SK-N-SH (cell line): ENCODE results near the gene OR8D2. TPM values are rescaled to one million over a fixed set of nuclear protein-coding genes. Genes with fewer than 3 reads are reported as not detected.

Experiments used
- CTCF ChIA-PET: fragments of 300-600, 350-600 bp; formaldehyde crosslinking; extraction: SDS; loops from one replicate; lab custom pipeline; 2021; lab: Yijun Ruan, JAX
- POLR2A ChIA-PET: fragments of 350-600 bp; sonication (Branson Sonifier 250); formaldehyde crosslinking; extraction: SDS; loops from one replicate; lab custom pipeline; 2020; ENCODE audit warnings: antibody characterized with exemption, inconsistent platforms; lab: Yijun Ruan, JAX
- DNase-seq: peaks from one replicate; pipeline ENCODE4 v3.0.0; 2012
- H2AFZ ChIP-seq: fragments of 200-600 bp; sonication (generic); 2 replicates; pipeline ENCODE4 v1.8.1; 2016; ENCODE audit warnings: antibody characterized with exemption, mild to moderate bottlenecking, low read depth
- H3F3A ChIP-seq: fragments of 200-600 bp; sonication (generic); replicated peaks from 2 replicates; pipeline ENCODE3; 2016; ENCODE audit warnings: antibody characterized with exemption, mild to moderate bottlenecking; ENCODE audit not compliant: insufficient read depth
- H3K27ac ChIP-seq, 2 experiments: fragments of 200-500 bp in 1 of 2; fragments of 200-600 bp in 1 of 2; sonication (Bioruptor generic) in 1 of 2; sonication (generic), shearing (Covaris generic) in 1 of 2; 2 replicates each; pipeline versions ENCODE4 v1.5.1 to v1.6.1; 2014 to 2016; ENCODE audit warnings: low read depth in 2 of 2, inconsistent platforms in 1 of 2, low read length in 1 of 2, mild to moderate bottlenecking in 1 of 2, mixed read lengths in 1 of 2
- H3K27me3 ChIP-seq: fragments of 200-600 bp; sonication (generic), shearing (Covaris generic); 2 replicates; pipeline ENCODE4 v1.6.1; 2016; ENCODE audit warnings: mixed run types; ENCODE audit not compliant: insufficient read depth
- H3K36me3 ChIP-seq, 2 experiments: fragments of 200-500 bp in 1 of 2; fragments of 200-600 bp in 1 of 2; sonication (Bioruptor generic) in 1 of 2; sonication (generic) in 1 of 2; replicated peaks in 1 of 2; 2 replicates each; pipeline versions ENCODE3 to v1.5.1; 2014 to 2016; ENCODE audit warnings: low read length in 1 of 2, mild to moderate bottlenecking in 1 of 2; ENCODE audit not compliant: insufficient read depth in 2 of 2, control insufficient read depth in 1 of 2
- H3K4me1 ChIP-seq, 2 experiments: fragments of 200-500 bp in 1 of 2; fragments of 200-600 bp in 1 of 2; sonication (Bioruptor generic) in 1 of 2; sonication (generic), shearing (Covaris generic) in 1 of 2; 2 replicates each; pipeline versions ENCODE4 v1.5.1 to v1.6.1; 2014 to 2016; ENCODE audit warnings: low read depth in 1 of 2, low read length in 1 of 2, mixed run types in 1 of 2; ENCODE audit not compliant: insufficient read depth in 2 of 2, control insufficient read depth in 1 of 2
- H3K4me2 ChIP-seq: fragments of 200-600 bp; sonication (generic), shearing (Covaris generic); 2 replicates; pipeline ENCODE4 v1.6.1; 2017; ENCODE audit warnings: mixed run types
- H3K4me3 ChIP-seq, 2 experiments: fragments of 200-500 bp in 1 of 2; fragments of 200-600 bp in 1 of 2; sonication (Bioruptor generic) in 1 of 2; sonication (generic), shearing (Covaris generic) in 1 of 2; 2 replicates each; pipeline versions ENCODE4 v1.5.1 to v1.8.1; 2014 to 2016; ENCODE audit warnings: low read depth in 2 of 2, inconsistent platforms in 1 of 2, low read length in 1 of 2, mild to moderate bottlenecking in 1 of 2, mixed read lengths in 1 of 2, moderate library complexity in 1 of 2
- H3K79me2 ChIP-seq: fragments of 200-600 bp; sonication (generic); 2 replicates; pipeline ENCODE4 v1.8.1; 2017; ENCODE audit warnings: mild to moderate bottlenecking; ENCODE audit not compliant: insufficient read depth
- H3K9ac ChIP-seq: fragments of 200-600 bp; sonication (generic); 2 replicates; pipeline ENCODE4 v1.6.1; 2017; ENCODE audit warnings: mixed run types
- H3K9me2 ChIP-seq: fragments of 200-600 bp; sonication (generic); 2 replicates; pipeline ENCODE4 v1.6.1; 2017; ENCODE audit warnings: mixed run types
- H3K9me3 ChIP-seq: fragments of 200-600 bp; sonication (generic); 2 replicates; pipeline ENCODE4 v1.6.1; 2017; ENCODE audit warnings: mixed run types, mild to moderate bottlenecking, moderate library complexity
- H4K20me1 ChIP-seq: fragments of 200-600 bp; sonication (generic); 2 replicates; pipeline ENCODE4 v1.6.1; 2017; ENCODE audit warnings: mild to moderate bottlenecking, mixed run types; ENCODE audit not compliant: insufficient read depth
- CHD2 ChIP-seq: fragments of 150-350 bp; IDR thresholded peaks from 2 replicates; pipeline ENCODE4 v1.6.1; 2018; ENCODE audit warnings: low read length; ENCODE audit not compliant: partially characterized antibody
- CTCF ChIP-seq: fragments of 200-600 bp; sonication (generic); IDR thresholded peaks from 2 replicates; pipeline ENCODE4 v1.6.1; 2017; ENCODE audit warnings: antibody characterized with exemption, mild to moderate bottlenecking, moderate library complexity
- EZH2phosphoT487 ChIP-seq: fragments of 200-600 bp; sonication (generic); IDR thresholded peaks from 2 replicates; pipeline ENCODE4 v1.6.1; 2017; ENCODE audit warnings: low read depth, mixed run types, mild to moderate bottlenecking, antibody characterized with exemption, moderate library complexity, borderline replicate concordance
- FOXJ3 ChIP-seq: sonication (generic); formaldehyde crosslinking; IDR thresholded peaks from 2 replicates; pipeline ENCODE4 v1.5.1; 2020; ENCODE audit warnings: mild to moderate bottlenecking, missing genetic modification reagents
- FOXM1 ChIP-seq: IDR thresholded peaks from 2 replicates; pipeline ENCODE4 v1.4.0; 2012; ENCODE audit warnings: low read depth, mild to moderate bottlenecking
- MXI1 ChIP-seq: IDR thresholded peaks from 2 replicates; pipeline ENCODE4 v1.6.1; 2012; ENCODE audit warnings: mild to moderate bottlenecking, low read depth, low read length, improper control_type of control experiment
- PBX3 ChIP-seq: IDR thresholded peaks from 2 replicates; pipeline ENCODE4; 2012
- POLR2AphosphoS5 ChIP-seq: IDR thresholded peaks from 2 replicates; pipeline ENCODE4 v1.6.1; 2012; ENCODE audit warnings: low read depth, low read length
- RCOR1 ChIP-seq: fragments of 150-350 bp; IDR thresholded peaks from 2 replicates; pipeline ENCODE4 v1.6.1; 2017; ENCODE audit warnings: antibody characterized with exemption, low read length
- RFX5 ChIP-seq: IDR thresholded peaks from 2 replicates; pipeline ENCODE4 v1.6.1; 2012; ENCODE audit warnings: mild to moderate bottlenecking, improper control_type of control experiment, low read length
- RXRA ChIP-seq: IDR thresholded peaks from 2 replicates; pipeline ENCODE4 v1.4.0; 2012; ENCODE audit warnings: low read depth, mild to moderate bottlenecking, borderline replicate concordance
- TAF1 ChIP-seq: IDR thresholded peaks from 2 replicates; pipeline ENCODE4 v1.6.1; 2012; ENCODE audit warnings: low read depth, mild to moderate bottlenecking, low read length, moderate library complexity, borderline replicate concordance
- TEAD4 ChIP-seq: IDR thresholded peaks from 2 replicates; pipeline ENCODE4 v1.4.0; 2012; ENCODE audit warnings: mild to moderate bottlenecking, borderline replicate concordance; ENCODE audit not compliant: insufficient read depth
- YY1 ChIP-seq: IDR thresholded peaks from 2 replicates; pipeline ENCODE4 v1.4.0; 2012; ENCODE audit warnings: low read depth, mild to moderate bottlenecking
- WGBS: methylation state at CpG from one replicate; pipeline ENCODE4 v1.1.6; 2017; ENCODE audit warnings: low lambda C conversion rate; 5-methylcytosine and 5-hydroxymethylcytosine counted together
- polyA plus RNA-seq, 3 experiments: library from polyadenylated mRNA; depleted of rRNA; stranded (reverse); fragments of >200 nt; gene quantifications; 2 replicates each; pipeline ENCODE4 v1.2.3, GENCODE V29; 2012

The OR8D2 gene
- polyA plus RNA-seq, 1 of the 3 experiments (the other 2 are of a cell fraction) = not detected

GRCh38 chr11:124301548-124301947 is 18.4 kb downstream of the OR8D2 start:
- H3K9me3 ChIP-seq = no peaks in the 10 kb centered on the region
- no peaks in the 10 kb centered on the region for H3K79me2 ChIP-seq
- no peaks in the 10 kb centered on the region for H3K27me3 ChIP-seq
- H3K4me2 ChIP-seq = no peak overlapping the region
- H3K9ac ChIP-seq = no peak overlapping the region
- H3K4me1 ChIP-seq = no peaks in the 10 kb centered on the region
- TF ChIP-seq CTCF = no peak
- TF ChIP-seq RXRA = no peak
- no peak for TF ChIP-seq FOXJ3 (CRISPR knock-in tag)
- H3K27ac ChIP-seq = no peak overlapping the region
- POLR2A ChIA-PET = no interaction called here
- H4K20me1 ChIP-seq = no peaks in the 10 kb centered on the region
- DNase-seq = no peak
- H2AFZ ChIP-seq = no peak overlapping the region
- no peaks in the 10 kb centered on the region for H3K36me3 ChIP-seq
- H3K4me3 ChIP-seq = no peak overlapping the region
- no peaks in the 10 kb centered on the region for H3F3A ChIP-seq
- no peaks in the 10 kb centered on the region for H3K9me2 ChIP-seq
- WGBS = 5% methylated on average over 3 of the region's 3 CpGs
- CTCF ChIA-PET = interaction anchor here (0.6 kb wide), 1 partner anchor 47 kb away, joined by 3 read pairs; no protein-coding TSS in a partner anchor

GRCh38 chr11:124297921-124298320 is 22.1 kb downstream of the OR8D2 start:
- no peak overlapping the region for H2AFZ ChIP-seq
- ChIA-PET POLR2A (no interaction called here), CTCF (no interaction called here)
- no peak overlapping the region for H3K4me2 ChIP-seq
- no peaks in the 10 kb centered on the region for H3K9me2 ChIP-seq
- H3K27ac ChIP-seq = no peak overlapping the region
- no peaks in the 10 kb centered on the region for H3K9me3 ChIP-seq
- H3K36me3 ChIP-seq = no peaks in the 10 kb centered on the region
- H3K4me3 ChIP-seq = no peak overlapping the region
- WGBS = 4% methylated on average over 4 of the region's 4 CpGs
- TF ChIP-seq TEAD4 = no peak
- TF ChIP-seq YY1 = no peak
- TF ChIP-seq TAF1 = no peak
- TF ChIP-seq POLR2AphosphoS5 = no peak
- TF ChIP-seq PBX3 = no peak
- TF ChIP-seq EZH2phosphoT487 = no peak
- no peak for TF ChIP-seq FOXM1
- no peak for TF ChIP-seq CHD2
- TF ChIP-seq RFX5 = no peak
- no peak for TF ChIP-seq MXI1
- TF ChIP-seq RCOR1 = no peak
- H3K79me2 ChIP-seq = no peaks in the 10 kb centered on the region
- no peak overlapping the region for H3K9ac ChIP-seq
- no peaks in the 10 kb centered on the region for H3K27me3 ChIP-seq
- H4K20me1 ChIP-seq = no peaks in the 10 kb centered on the region
- no peak for DNase-seq
- no peaks in the 10 kb centered on the region for H3F3A ChIP-seq
- H3K4me1 ChIP-seq = no peaks in the 10 kb centered on the region
